DMS53 treated with DMSO at 0.1 percent for 48 hours (cell line): Measurements from ENCODE around the gene MOXD1.

Experiments used
- DNase-seq: peaks from one replicate; lab custom pipeline; 2025; ENCODE audit not compliant: unreplicated experiment; lab: John Stamatoyannopoulos, UW

MOXD1 gene

DNA sequence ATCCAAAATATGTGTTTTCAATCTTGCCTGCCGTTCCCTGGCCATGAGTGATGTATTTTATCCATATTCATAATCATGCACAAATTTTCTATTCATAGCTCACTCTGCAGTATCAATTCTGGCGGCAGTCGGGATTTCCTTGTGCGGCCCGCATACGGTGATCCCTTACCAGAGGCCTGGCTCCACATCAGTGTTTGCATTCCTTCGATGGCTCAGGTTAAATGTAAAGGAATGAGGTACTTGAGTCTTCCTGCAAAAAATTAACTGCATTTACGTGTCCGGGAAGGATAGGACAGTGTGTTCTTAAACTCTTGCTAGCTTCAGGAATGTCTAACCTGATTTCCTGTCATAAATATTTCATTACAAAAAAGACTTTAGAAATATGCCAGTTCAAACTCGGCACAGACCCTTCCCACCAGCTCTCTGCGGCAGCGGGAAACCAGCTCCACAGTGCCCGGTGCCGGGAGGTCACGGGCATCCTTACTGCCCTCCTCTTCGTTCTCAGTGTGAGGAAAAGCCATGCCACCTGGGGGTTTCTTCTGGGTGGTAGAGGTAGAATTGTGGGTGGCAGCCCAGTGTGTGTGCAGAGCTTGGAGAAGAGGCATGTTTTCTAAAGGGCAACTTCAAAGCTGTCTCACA lies 154.5 kb downstream of the MOXD1 start:
- no peak for DNase-seq

GRCh38 chr6:132246120-132246617 lies 155.1 kb downstream of the MOXD1 start:
- no peak for DNase-seq
